Body of pancreas (tissue), 4 donors: ENCODE data around the gene NACC1.

ENCODE experiments used
- CTCF ChIP-seq, 7 experiments: fragments of 450-650 bp in 4 of 7; fragments of 200-600 bp in 3 of 7; sonication (generic) in 3 of 7; IDR thresholded peaks; one replicate each; pipeline ENCODE4 v1.5.1; 2016 to 2019; ENCODE audit warnings: antibody characterized with exemption in 7 of 7
- POLR2A ChIP-seq, 3 donors: fragments of 450-650 bp; IDR thresholded peaks; one replicate each; pipeline ENCODE4 v1.6.1; 2016; ENCODE audit warnings: antibody characterized with exemption in 3 of 3, mild to moderate bottlenecking in 2 of 3

- TF ChIP-seq POLR2A (IDR thresholded peaks at IDR 0.05): no peak
- TF ChIP-seq CTCF (IDR thresholded peaks at IDR 0.05): no peak
These were observed 44.8 kb upstream of the NACC1 start for GRCh38 chr19:13073263-13073662.
